HepG2 (cell line): ENCODE results near the gene TFPI2. TPM values are rescaled to one million over a fixed set of nuclear protein-coding genes. Genes with fewer than 3 reads are reported as not detected.

Experiments used
- ATAC-seq: fragments of 200-7000 bp; cut with Tn5 transposase; 3 replicates; pipeline ENCODE4 v1.9.1; 2020; ENCODE audit warnings: mild to moderate bottlenecking, moderate library complexity
- BruUV-seq: library from RNA; stranded (reverse); fragments of 400-500 nt; replicated peaks from 2 replicates; lab custom pipeline; 2021; lab: Mats Ljungman, UMichigan
- CTCF ChIA-PET: fragments of 300-600 bp; formaldehyde crosslinking; extraction: SDS; loops from one replicate; lab custom pipeline; 2021; ENCODE audit warnings: low total read pairs, inconsistent platforms, low intra/inter-chr PET ratio; lab: Yijun Ruan, JAX
- POLR2A ChIA-PET: fragments of 350-600 bp; sonication (Branson Sonifier 250); formaldehyde crosslinking; loops from one replicate; lab custom pipeline; 2020; ENCODE audit warnings: antibody characterized with exemption, inconsistent platforms; lab: Yijun Ruan, JAX
- DNase-seq: peaks from one replicate; pipeline ENCODE4 v3.0.0-alpha.2; 2015; ENCODE audit warnings: low spot score
- FAIRE-seq: peaks from 3 replicates; lab custom pipeline; 2011; peaks lifted over from hg19 to GRCh38; lab: Jason Lieb, UNC
- H2AFZ ChIP-seq: one replicate; pipeline ENCODE4 v1.6.1; 2011; ENCODE audit warnings: low read length, inconsistent platforms
- H3K27ac ChIP-seq: fragments of 300-600 bp; 3 replicates; pipeline ENCODE4 v1.8.0; 2011; ENCODE audit warnings: mixed run types, mild to moderate bottlenecking, mixed read lengths, low read length, inconsistent platforms; ENCODE audit not compliant: insufficient read depth; ENCODE audit errors: extremely low read length
- H3K27me3 ChIP-seq, 2 experiments: fragments of 200-600 bp in 1 of 2; 2 replicates in 1 of 2; 3 replicates in 1 of 2; pipeline versions ENCODE4 v1.6.0 to v1.8.0; 2011; ENCODE audit warnings: low read length in 2 of 2, mild to moderate bottlenecking in 2 of 2, moderate library complexity in 2 of 2, inconsistent platforms in 1 of 2; ENCODE audit not compliant: insufficient read depth in 2 of 2, control insufficient read depth in 1 of 2
- H3K36me3 ChIP-seq, 2 experiments: fragments of 200-600 bp in 1 of 2; replicated peaks in 1 of 2; 2 replicates in 1 of 2; 3 replicates in 1 of 2; pipeline versions ENCODE4 v1.5.1 to v1.8.0; 2011; ENCODE audit warnings: low read length in 2 of 2, inconsistent platforms in 1 of 2; ENCODE audit not compliant: insufficient read depth in 2 of 2, control insufficient read depth in 1 of 2
- H3K4me1 ChIP-seq: 2 replicates; pipeline ENCODE4 v1.5.1; 2012; ENCODE audit warnings: low read length, inconsistent platforms; ENCODE audit not compliant: insufficient read depth
- H3K4me2 ChIP-seq: 2 replicates; pipeline ENCODE4 v1.6.0; 2011; ENCODE audit warnings: low read depth, low read length, inconsistent platforms
- H3K4me3 ChIP-seq, 3 experiments: fragments of 200-600 bp in 1 of 3; sonication (generic), shearing (Covaris generic) in 1 of 3; replicated peaks in 1 of 3; 2 replicates each; pipeline ENCODE4 v1.5.1; 2011 to 2016; ENCODE audit warnings: low read length in 3 of 3, inconsistent platforms in 2 of 3, low read depth in 2 of 3, mild to moderate bottlenecking in 2 of 3, control low read depth in 1 of 3, mixed read lengths in 1 of 3; ENCODE audit not compliant: insufficient read depth in 1 of 3
- H3K79me2 ChIP-seq: one replicate; pipeline ENCODE4 v1.6.1; 2011; ENCODE audit warnings: low read length, inconsistent platforms; ENCODE audit not compliant: insufficient read depth
- H3K9ac ChIP-seq: 2 replicates; pipeline ENCODE4 v1.6.0; 2011; ENCODE audit warnings: mild to moderate bottlenecking, low read depth, low read length, inconsistent platforms; ENCODE audit not compliant: insufficient read depth
- H3K9me3 ChIP-seq: 2 replicates; pipeline ENCODE4 v1.5.1; 2012; ENCODE audit warnings: mild to moderate bottlenecking, low read length
- H4K20me1 ChIP-seq: 2 replicates; pipeline ENCODE4 v1.6.0; 2011; ENCODE audit warnings: inconsistent platforms, mild to moderate bottlenecking, low read length, moderate library complexity; ENCODE audit not compliant: insufficient read depth
- AFF4 ChIP-seq: sonication (generic); formaldehyde crosslinking; IDR thresholded peaks from 2 replicates; pipeline ENCODE4 v1.4.0; 2020; ENCODE audit warnings: missing genetic modification reagents
- CC2D1A ChIP-seq: sonication (generic); formaldehyde crosslinking; IDR thresholded peaks from 2 replicates; pipeline ENCODE4 v1.8.1; 2023; ENCODE audit warnings: mild to moderate bottlenecking, missing genetic modification reagents
- DZIP1 ChIP-seq: sonication (generic); formaldehyde crosslinking; IDR thresholded peaks from 2 replicates; pipeline ENCODE4 v1.5.0; 2020; ENCODE audit warnings: mild to moderate bottlenecking, missing genetic modification reagents
- E2F5 ChIP-seq: sonication (generic); formaldehyde crosslinking; conservative IDR thresholded peaks from 2 replicates; pipeline ENCODE4 v1.4.0; 2020; ENCODE audit warnings: missing genetic modification reagents
- GRHL1 ChIP-seq: sonication (generic); formaldehyde crosslinking; conservative IDR thresholded peaks from 2 replicates; pipeline ENCODE4 v1.8.0; 2022; ENCODE audit warnings: missing genetic modification reagents
- JARID2 ChIP-seq: sonication (generic); formaldehyde crosslinking; IDR thresholded peaks from 2 replicates; pipeline ENCODE4 v1.8.1; 2023; ENCODE audit warnings: missing genetic modification reagents, inconsistent platforms; ENCODE audit not compliant: insufficient replicate concordance
- MAZ ChIP-seq, 2 experiments: sonication (generic) in 1 of 2; formaldehyde crosslinking in 1 of 2; IDR thresholded peaks; 2 replicates each; pipeline versions ENCODE4 v1.5.0 to v1.6.1; 2012 to 2020; ENCODE audit warnings: low read depth in 2 of 2, mild to moderate bottlenecking in 2 of 2, borderline replicate concordance in 1 of 2, improper control_type of control experiment in 1 of 2, low read length in 1 of 2, missing genetic modification reagents in 1 of 2, moderate library complexity in 1 of 2
- NFIC ChIP-seq: IDR thresholded peaks from 2 replicates; pipeline ENCODE4 v1.6.1; 2012; ENCODE audit warnings: mild to moderate bottlenecking, low read length, inconsistent platforms
- TRAFD1 ChIP-seq: sonication (generic); formaldehyde crosslinking; IDR thresholded peaks from 2 replicates; pipeline ENCODE4 v1.5.1; 2020; ENCODE audit warnings: missing genetic modification reagents, mild to moderate bottlenecking, borderline replicate concordance
- ZNF772 ChIP-seq: sonication (generic); formaldehyde crosslinking; IDR thresholded peaks from 2 replicates; pipeline ENCODE4 v1.5.0; 2020; ENCODE audit warnings: mild to moderate bottlenecking, missing genetic modification reagents
- WGBS: methylation state at CpG from one replicate; pipeline ENCODE4 v1.1.6; 2017; ENCODE audit warnings: low lambda C conversion rate; 5-methylcytosine and 5-hydroxymethylcytosine counted together
- in situ Hi-C: cut with HindIII; loops from 2 replicates; pipeline ENCODE4 v1.10.0; 2017; ENCODE audit warnings: low pct_unique_long_range_greater_than_20kb; ENCODE audit not compliant: extremely low pct_ligation_motif_present
- intact Hi-C: fragments of 100-400 bp; cut with micrococcal nuclease; formaldehyde crosslinking; loops from one replicate; pipeline ENCODE4 v1.10.0; 2022; ENCODE audit not compliant: unreplicated experiment
- polyA plus RNA-seq, 8 experiments: library from polyadenylated mRNA; depleted of rRNA in 3 of 8; stranded (reverse) in 7 of 8; unstranded in 1 of 8; fragments of >200 nt; fragmentation: Illumina TruSeq in 4 of 8; extraction: Trizol in 4 of 8; gene quantifications; 2 replicates each; pipeline versions ENCODE4 v1.2.1 to v1.2.3, GENCODE V29; 2011 to 2016; ENCODE audit warnings: low read depth in 4 of 8, missing spikeins in 1 of 8, mixed read lengths in 1 of 8; ENCODE audit not compliant: insufficient read depth in 1 of 8
- total RNA-seq, 5 experiments: library from RNA; depleted of rRNA; stranded (reverse); fragments of >200 nt; fragmentation: Illumina TruSeq; extraction: Trizol; gene quantifications; 2 replicates each; pipeline ENCODE4 v1.2.3, GENCODE V29; 2016; ENCODE audit warnings: low read depth in 1 of 5

TFPI2 gene
- total and polyA plus RNA-seq, 2 of the 13 experiments (the other 11 are each of a cell fraction or from before 2014, with no cell fraction given) = 0.16 to 0.22 TPM

GRCh38 chr7:93910076-93910994 lies 19.8 kb upstream of the TFPI2 start:
- BruUV-seq = no TSS peak
- CTCF ChIA-PET = no interaction called here
- Histone ChIP-seq H3K79me2 (no peaks in the 10 kb centered on the region), H3K9ac (no peak overlapping the region), H3K36me3 (no peaks in the 10 kb centered on the region), H2AFZ (no peak overlapping the region), H4K20me1 (no peaks in the 10 kb centered on the region), H3K9me3 (no peaks in the 10 kb centered on the region), H3K27me3 (no peaks in the 10 kb centered on the region), H3K4me1 (no peaks in the 10 kb centered on the region), H3K4me3 (no peak overlapping the region), H3K4me2 (no peak overlapping the region), H3K27ac (no peak overlapping the region)
- intact Hi-C loops (no loop called here), in situ Hi-C loops (no loop called here)
- DNase-seq = no peak
- POLR2A ChIA-PET = no interaction called here
- 2% methylated on average over 3 of the region's 3 CpGs for WGBS
- ATAC-seq = no peak
- no peak for FAIRE-seq
- TF ChIP-seq TRAFD1 (CRISPR knock-in tag) = no peak
- TF ChIP-seq CC2D1A = no peak
- TF ChIP-seq ZNF772 (CRISPR knock-in tag) = no peak
- no peak for TF ChIP-seq AFF4 (CRISPR knock-in tag)
- no peak for TF ChIP-seq NFIC
- no peak for TF ChIP-seq E2F5 (CRISPR knock-in tag)
- TF ChIP-seq MAZ (IDR thresholded peaks at IDR 0.05; ENCODE audit: borderline replicate concordance, low read depth, low read length) = no peak
- no peak for TF ChIP-seq MAZ (CRISPR knock-in tag; IDR thresholded peaks at IDR 0.05; ENCODE audit: low read depth)
- TF ChIP-seq JARID2 (CRISPR knock-in tag) = no peak
- no peak for TF ChIP-seq DZIP1 (CRISPR knock-in tag)
- no peak for TF ChIP-seq GRHL1 (CRISPR knock-in tag)
